ENCODE results near the gene IL20RA. TPM values are rescaled to one million over a fixed set of nuclear protein-coding genes. Genes with fewer than 3 reads are reported as not detected.

The IL20RA gene
- total and polyA plus RNA-seq, 2 donors (not counting 3 experiments of a cell fraction or from before 2014, with no cell fraction given): not detected

DNA sequence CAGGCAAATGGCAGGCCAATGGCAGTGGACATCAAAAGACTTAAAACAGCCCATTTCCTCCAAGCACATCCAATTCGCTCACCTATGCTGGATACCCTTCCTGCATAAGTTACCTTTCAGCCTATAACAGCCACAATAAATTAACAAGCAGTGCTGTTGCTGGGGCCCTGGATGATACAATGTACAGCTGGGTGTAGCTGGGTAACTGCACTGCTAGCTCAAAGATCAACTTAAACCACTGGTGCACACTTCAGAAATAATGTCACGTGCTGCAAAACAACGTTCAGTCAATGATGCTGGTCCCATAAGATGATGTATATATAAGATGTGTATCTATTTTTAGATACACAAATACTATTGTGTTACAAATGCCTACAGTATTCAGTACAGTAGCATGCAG lies 13.6 kb downstream of the IL20RA start:
- Histone ChIP-seq H3K4me1 (ENCODE audit: control insufficient read depth, extremely low read depth, insufficient read depth, low read length) (no peaks in the 10 kb centered on the region), H3K9me3 (replicated peaks; ENCODE audit: control insufficient read depth, insufficient read depth, low read length) (no peaks in the 10 kb centered on the region), H3K27me3 (ENCODE audit: control insufficient read depth in 2 of 2, insufficient read depth in 2 of 2, low read length in 2 of 2) (no peaks in the 10 kb centered on the region), H3K9ac (replicated peaks; ENCODE audit: extremely low read depth, insufficient read depth, low read length) (no peak overlapping the region), H3K27ac (ENCODE audit: insufficient read depth, low read depth, low read length) (no peak overlapping the region), H3K79me2 (ENCODE audit: control insufficient read depth, insufficient read depth, low read length) (no peaks in the 10 kb centered on the region), H3K9me1 (replicated peaks; ENCODE audit: control insufficient read depth, extremely low read depth, insufficient read depth, low read length) (no peaks in the 10 kb centered on the region), H3K4me3 (replicated peaks in 1 of 3; ENCODE audit: insufficient read depth in 1 of 3, low read depth in 1 of 3, low read length in 3 of 3) (no peak overlapping the region), H4K20me1 (replicated peaks; ENCODE audit: control insufficient read depth, extremely low read depth, insufficient read depth, low read length) (no peaks in the 10 kb centered on the region), H3K4me2 (ENCODE audit: insufficient read depth, low read length) (no peak overlapping the region), H2AFZ (ENCODE audit: low read depth, low read length) (no peak overlapping the region), H3K36me3 (ENCODE audit: control insufficient read depth in 2 of 2, extremely low read depth in 1 of 2, insufficient read depth in 2 of 2, low read length in 2 of 2) (no peaks in the 10 kb centered on the region)
- intact Hi-C loops (cut with micrococcal nuclease): no loop called here
- dilution Hi-C loops (cut with MboI; ENCODE audit: extremely low pct_ligation_motif_present, low sequenced_read_pairs): no loop called here
- DNase-seq (ENCODE audit: low read depth, low spot score) (no peak), FAIRE-seq (no peak)
- CTCF ChIA-PET: interaction anchor here (1.1 kb wide), 1 partner anchor 9 kb away, joined by 3 read pairs; no protein-coding TSS in a partner anchor
- BruUV-seq (replicated peaks): no TSS peak
- no peak for TF ChIP-seq POLR2AphosphoS5 (IDR thresholded peaks at IDR 0.05; ENCODE audit: insufficient read depth, low read depth, low read length)
- no peak for TF ChIP-seq MYC (IDR thresholded peaks at IDR 0.05; ENCODE audit: low read depth, low read length)
- no peak for TF ChIP-seq EZH2 (IDR thresholded peaks at IDR 0.05; ENCODE audit: borderline replicate concordance, low read depth, low read length, severe bottlenecking)
- TF ChIP-seq, protein P1, sequence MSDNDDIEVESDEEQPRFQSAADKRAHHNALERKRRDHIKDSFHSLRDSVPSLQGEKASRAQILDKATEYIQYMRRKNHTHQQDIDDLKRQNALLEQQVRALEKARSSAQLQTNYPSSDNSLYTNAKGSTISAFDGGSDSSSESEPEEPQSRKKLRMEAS (IDR thresholded peaks at IDR 0.05; ENCODE audit: insufficient read depth, insufficient read length): no peak
- TF ChIP-seq GATA2 (IDR thresholded peaks at IDR 0.05; ENCODE audit: insufficient read depth, insufficient read length, low read depth, low read length): no peak
- TF ChIP-seq, protein P2, sequence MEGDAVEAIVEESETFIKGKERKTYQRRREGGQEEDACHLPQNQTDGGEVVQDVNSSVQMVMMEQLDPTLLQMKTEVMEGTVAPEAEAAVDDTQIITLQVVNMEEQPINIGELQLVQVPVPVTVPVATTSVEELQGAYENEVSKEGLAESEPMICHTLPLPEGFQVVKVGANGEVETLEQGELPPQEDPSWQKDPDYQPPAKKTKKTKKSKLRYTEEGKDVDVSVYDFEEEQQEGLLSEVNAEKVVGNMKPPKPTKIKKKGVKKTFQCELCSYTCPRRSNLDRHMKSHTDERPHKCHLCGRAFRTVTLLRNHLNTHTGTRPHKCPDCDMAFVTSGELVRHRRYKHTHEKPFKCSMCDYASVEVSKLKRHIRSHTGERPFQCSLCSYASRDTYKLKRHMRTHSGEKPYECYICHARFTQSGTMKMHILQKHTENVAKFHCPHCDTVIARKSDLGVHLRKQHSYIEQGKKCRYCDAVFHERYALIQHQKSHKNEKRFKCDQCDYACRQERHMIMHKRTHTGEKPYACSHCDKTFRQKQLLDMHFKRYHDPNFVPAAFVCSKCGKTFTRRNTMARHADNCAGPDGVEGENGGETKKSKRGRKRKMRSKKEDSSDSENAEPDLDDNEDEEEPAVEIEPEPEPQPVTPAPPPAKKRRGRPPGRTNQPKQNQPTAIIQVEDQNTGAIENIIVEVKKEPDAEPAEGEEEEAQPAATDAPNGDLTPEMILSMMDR (IDR thresholded peaks at IDR 0.05; ENCODE audit: extremely low read depth in 1 of 2, insufficient read depth in 1 of 2, low read depth in 1 of 2, low read length in 2 of 2): no peak
- TF ChIP-seq FOS (IDR thresholded peaks at IDR 0.05; ENCODE audit: borderline replicate concordance, insufficient read depth, low read length): no peak
- TF ChIP-seq POLR2A (IDR thresholded peaks at IDR 0.05; ENCODE audit: low read depth, low read length): no peak
- no peak for TF ChIP-seq JUN (IDR thresholded peaks at IDR 0.05; ENCODE audit: borderline replicate concordance, insufficient read depth, insufficient read length, low read depth)
- POLR2A ChIA-PET: no interaction called here

All from endothelial cell of umbilical vein (primary cell).